CD4-positive, alpha-beta T cell treated with Interleukin-15 for 4 hours (primary cell): Measurements from ENCODE around the gene RINL.
"Not testable (repeated sequence)": the region's sequence is repeated elsewhere in the genome, so short reads cannot be mapped to it uniquely, and the experiment has no call there.

Experiments used
- DNase-seq: peaks from one replicate; pipeline ENCODE4 v3.0.0-alpha.2; 2020; ENCODE audit warnings: low spot score

RINL gene

DNA sequence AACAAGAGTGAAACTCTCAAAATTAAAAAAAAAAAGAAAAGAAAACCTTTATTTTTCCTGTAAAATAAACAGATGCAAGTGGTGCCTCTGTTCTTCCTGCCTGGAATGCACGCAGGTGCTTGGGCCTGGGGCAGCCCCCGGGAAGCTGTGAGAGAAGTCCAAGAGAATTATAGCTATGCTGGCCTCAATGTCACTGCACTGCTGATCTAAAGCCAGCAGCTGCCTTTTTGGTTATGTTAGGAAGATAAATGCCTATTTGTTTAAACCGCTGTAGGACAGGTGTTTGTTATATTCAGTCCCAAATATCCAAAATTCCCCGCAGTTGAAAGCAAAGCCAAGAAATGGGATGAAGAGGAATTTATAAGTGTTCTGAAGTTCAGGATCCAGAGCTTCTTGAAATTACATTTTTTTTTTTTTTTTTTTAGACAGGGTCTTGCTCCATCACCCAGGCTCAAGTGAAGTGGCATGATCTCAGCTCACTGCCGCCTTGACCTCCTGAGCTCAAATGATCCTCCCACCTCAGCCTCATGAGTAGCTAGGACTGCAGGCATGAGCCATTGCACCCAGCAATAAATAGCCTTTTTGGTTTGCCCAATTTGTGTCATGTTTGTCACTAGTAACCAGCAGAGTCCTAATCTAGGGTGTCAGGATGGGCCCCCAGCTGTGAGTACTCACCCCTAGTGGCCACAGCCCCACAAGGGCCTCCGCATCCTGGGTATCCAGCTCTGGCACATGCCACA, 2.2 kb downstream of the RINL start:
- no peak for DNase-seq

DNA sequence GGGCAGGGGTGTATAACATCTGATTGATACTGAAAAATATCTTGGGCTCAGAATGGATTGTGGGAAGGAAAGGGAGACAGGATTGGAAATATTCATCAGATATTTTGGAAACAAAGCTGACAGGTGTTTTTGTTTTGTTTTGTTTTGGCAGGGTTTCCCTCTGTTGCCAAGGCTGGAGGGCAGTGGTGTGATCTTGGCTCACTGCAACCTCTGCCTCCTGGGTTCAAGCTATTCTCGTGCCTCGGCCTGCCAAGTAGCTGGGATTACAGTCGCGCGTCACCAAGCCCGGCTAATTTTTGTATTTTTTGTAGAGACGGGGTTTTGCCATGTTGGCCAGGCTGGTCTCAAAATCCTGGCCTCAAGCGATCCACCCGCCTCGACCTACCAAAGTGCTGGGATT, 4.7 kb downstream of the RINL start:
- not testable (repeated sequence) for DNase-seq

DNA sequence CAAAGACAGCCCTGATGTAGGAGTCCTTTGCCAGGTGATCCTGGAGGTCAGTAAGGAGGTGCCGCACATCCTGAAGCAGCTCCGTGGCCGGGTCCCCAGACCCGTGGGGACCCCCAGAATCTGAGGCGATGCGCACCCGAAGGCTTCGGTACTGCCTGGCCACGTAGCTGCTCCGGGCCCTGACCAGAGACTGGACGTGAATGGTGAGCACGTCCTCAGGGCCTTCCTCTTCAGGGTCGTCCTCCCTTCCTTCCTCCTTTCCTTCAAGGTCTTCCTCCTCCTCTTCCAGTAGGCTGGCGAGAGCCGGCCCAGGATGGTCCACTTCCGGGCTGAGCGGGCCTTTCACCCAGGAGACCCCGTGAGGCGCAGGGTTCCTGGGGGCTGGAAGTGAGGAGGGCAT, 7.5 kb downstream of the RINL start:
- no peak for DNase-seq

DNA sequence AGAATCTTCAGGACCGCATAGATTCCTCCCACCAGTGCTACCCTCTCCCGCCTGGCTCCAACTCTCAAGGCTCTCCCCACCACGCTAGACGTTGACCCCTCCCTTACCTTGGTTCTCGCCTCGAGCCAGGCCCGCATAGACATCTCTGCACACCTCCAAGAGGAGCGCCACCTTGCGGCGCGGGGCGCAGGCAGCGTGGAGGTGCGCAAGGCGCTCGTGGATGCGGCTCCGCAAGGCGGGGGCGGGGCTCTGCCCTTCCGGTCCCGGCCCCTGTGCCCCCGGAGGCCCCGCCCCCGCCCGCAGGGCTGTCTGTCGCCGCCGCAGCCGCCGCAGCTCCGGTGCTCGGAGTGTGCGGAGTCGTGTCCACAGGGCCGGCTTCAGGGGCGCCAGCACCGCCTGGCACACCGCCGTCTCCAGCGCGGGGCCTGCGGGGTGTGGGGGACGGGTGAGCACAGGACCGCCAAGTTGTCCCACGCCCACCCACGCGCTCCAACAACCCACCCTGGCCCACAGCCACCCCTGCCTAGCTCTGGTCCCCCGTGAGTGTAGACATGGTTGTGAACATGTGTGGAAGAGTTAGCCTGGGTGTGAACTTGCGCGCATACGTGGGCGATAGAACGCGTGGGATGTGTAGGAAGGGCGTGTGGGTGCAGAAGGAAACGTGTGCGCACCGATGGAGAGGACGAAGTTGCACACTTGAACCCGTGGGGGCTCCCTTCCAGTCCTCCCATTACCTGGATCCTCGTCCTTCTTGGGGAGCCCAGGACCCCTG, 8.1 kb downstream of the RINL start:
- peak; percentile 96 for DNase-seq

DNA sequence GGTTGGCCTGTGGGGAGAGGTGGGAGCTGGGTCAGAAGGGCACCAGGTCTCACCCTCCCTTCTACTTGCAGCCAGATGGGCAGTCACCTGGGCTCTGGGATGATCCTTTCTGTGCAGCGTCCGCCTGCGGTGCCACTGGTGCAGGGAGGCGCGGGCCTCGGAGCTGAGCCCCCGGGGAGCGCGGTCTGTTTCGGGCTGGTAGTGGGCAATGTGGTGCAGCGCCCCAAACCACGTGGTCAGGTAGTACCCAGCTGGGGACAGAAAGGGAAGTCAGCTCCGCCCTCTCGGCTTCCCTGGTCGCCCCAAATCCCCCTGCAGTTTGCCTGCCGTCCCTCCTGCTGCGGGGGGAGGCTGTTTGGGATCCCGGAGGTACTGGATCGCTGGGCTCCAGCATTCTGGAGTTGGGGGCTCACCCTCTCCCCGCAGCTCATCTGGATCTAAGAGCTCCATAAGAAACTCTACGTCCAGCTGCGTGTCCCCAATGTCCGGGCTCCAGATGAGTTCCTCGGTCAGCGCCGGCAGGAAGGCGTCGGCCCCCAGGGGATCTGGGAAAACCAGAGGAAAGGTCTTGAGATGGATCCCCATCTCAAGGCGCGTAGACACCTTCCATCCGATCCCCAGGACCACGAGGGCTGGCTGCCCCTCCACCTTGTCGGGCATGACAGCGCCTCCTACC, 8.8 kb downstream of the RINL start:
- DNase-seq, result peak; percentile 17

DNA sequence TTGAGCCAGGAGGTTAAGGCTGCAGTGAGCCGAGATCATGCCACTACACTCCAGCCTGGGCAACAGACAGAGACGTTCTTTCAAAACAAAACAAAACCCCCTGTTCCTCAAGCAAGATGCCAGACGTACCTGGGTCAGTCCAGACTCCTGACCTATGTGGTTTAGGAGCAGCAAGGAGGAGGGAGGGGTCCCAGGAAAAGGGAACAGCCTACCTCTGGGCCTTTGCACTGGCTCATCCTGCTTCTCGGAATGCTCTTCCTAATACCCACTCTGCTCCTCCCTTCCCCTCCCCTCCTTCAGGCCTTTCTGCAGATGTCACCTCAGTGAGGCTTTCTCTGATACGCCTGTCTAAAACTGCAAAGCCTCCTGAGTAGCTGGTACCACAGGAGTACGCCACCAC, 9.5 kb downstream of the RINL start:
- no peak for DNase-seq

DNA sequence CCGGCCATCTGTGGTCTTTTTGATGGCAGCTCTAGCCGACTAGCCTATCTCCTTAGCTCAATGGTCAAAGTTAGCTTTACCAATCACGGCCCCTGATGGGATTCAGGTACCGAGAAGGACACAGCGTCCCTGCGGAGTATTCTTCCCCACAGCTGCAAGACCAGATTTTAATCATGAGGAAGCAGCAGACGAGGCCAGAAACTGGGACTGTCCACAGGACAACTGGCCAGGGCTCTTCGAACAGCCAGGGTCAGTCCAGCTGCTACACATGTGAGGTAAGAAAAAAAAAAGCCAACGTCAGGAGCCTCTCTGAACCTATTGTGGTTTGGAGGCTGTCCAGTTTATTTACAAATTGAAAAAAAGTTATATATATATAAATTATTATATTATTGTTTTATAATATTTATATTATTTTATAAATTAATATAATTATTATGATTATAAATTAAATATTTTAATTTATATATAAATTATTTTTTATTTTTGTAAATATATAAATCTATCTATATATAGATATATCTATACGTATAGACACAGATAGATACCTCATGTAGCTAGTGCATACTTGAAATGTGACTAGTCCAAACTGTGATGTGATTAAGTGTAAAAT, 10.8 kb downstream of the RINL start:
- DNase-seq, result no peak

DNA sequence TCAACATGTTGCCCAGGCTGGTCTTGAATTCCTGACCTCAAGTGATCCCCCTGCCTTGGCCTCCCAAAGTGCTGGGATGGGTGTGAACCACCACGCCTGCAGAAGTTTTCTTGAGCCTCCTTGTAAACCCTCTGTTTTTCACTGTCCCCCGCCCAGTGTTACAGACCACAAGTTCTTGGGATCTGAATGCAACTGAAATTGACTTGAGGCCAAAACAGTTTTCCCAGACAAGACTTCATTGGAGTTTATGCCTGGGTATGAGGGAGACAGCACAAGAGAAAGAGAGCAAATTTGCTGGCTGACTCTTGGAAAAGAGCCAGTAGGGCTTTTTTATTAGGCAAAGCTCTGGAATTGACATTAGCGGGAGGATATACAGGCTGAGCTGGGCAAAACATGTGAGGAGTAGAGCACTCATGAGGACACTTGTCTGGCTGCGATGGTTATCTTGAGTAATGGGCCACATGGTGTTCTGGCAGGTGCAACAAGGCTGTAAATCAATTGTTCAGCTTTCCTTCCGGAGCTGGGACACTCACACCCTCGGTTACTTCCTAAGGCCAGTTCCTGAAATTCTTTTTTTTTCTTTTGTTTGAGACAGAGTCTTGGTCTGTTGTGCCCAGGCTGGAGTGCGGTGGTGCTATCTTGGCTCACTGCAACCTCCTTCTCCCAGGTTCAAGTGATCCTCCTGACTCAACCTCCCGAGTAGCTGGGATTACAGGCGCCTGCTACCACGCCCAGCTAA, 15.6 kb downstream of the RINL start:
- no peak for DNase-seq

DNA sequence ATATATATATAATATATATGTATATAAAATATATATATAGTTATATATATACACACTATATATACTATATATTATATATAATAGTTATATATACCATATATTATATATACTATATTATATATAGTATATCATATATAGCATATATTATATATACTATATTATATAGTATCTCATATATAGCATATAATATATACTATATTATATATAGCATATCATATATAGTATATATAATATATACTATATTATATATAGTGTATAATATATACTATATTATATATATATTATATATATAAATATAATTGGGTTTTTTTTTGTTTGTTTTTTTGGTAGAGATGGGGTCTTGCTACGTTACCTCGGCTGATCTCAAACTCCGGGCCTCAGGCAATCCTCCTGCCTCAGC, 16.7 kb downstream of the RINL start:
- DNase-seq, result no peak

DNA sequence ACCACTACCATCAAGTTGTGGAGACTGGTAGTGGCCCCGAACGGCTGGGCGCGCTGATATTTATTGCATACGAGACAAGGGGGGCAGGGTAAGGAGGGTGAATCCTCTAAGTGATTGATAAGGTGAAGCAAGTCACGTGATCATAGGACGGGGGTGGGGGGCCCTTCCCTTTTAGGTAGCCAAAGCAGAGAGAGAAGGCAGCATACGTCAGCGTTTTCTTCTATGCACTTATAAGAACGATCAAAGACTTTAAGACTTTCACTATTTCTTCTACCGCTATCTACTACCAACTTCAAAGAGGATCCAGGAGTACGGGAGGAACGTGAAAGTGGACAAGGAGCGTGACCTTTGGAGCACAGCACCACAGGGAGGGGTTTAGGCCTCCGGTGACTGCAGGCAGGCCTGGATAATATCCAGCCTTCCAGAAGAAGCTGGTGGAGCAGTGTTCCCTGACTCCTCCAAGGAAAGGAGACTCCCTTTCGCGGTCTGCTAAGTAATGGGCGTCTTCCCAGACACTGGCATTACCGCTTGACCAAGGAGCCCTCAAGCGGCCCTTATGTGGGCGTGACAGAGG, 18.4 kb downstream of the RINL start:
- DNase-seq, result not testable (repeated sequence)

DNA sequence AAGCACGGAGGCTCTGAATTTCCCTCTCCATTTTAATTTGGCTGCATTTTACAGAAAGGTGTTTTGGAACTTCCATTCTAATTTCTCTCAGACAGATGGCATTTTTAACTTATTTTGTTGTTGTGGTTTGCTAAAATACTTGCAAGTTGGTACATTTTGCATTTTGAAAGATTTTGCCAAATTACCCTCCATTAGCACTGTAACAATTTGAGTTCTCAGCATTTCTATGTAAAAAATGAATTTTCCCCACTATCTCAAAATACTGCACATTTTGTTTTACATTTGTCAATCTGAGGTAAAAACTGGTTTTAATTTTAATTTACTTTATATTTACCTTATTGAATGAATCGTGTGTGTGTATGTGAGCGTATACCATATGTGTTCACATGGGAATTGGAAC, 21.3 kb downstream of the RINL start:
- no peak for DNase-seq

DNA sequence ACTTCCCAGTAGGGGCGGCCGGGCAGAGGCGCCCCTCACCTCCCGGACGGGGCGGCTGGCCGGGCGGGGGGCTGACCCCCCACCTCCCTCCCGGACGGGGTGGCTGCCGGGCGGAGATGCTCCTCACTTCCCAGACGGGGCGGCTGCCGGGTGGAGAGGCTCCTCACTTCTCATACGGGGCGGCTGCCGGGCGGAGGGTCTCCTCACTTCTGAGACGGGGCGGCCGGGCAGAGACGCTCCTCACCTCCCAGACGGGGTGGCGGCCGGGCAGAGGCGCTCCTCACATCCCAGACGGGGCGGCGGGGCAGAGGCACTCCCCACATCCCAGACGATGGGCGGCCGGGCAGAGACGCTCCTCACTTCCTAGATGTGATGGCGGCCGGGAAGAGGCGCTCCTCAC, 22.3 kb downstream of the RINL start:
- DNase-seq, result not testable (repeated sequence)

DNA sequence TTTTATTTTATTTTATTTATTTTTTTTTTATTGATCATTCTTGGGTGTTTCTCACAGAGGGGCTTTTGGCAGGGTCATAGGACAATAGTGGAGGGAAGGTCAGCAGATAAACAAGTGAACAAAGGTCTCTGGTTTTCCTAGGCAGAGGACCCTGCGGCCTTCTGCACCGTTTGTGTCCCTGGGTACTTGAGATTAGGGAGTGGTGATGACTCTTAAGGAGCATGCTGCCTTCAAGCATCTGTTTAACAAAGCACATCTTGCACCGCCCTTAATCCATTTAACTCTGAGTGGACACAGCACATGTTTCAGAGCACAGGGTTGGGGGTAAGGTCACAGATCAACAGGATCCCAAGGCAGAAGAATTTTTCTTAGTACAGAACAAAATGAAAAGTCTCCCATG, 23.1 kb downstream of the RINL start:
- DNase-seq, result not testable (repeated sequence)

DNA sequence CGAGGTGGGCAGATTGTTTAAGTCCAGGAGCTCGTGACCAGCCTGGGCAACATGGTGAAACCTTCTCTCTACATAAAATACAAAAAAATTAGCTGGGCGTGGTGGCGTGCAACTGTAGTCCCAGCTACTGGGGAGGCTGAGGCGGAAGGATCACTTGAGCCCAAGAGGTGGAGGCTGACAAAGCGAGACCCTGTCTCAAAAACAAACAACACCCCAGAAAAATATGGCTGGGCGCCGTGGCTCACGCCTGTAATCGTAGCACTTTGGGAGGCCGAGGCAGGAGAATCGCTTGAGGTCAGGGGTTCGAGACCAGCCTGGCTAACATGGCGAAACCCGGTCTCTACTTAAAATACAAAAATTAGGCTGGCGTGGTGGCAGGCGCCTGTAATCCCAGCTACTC, 24.9 kb downstream of the RINL start:
- DNase-seq, result no peak

DNA sequence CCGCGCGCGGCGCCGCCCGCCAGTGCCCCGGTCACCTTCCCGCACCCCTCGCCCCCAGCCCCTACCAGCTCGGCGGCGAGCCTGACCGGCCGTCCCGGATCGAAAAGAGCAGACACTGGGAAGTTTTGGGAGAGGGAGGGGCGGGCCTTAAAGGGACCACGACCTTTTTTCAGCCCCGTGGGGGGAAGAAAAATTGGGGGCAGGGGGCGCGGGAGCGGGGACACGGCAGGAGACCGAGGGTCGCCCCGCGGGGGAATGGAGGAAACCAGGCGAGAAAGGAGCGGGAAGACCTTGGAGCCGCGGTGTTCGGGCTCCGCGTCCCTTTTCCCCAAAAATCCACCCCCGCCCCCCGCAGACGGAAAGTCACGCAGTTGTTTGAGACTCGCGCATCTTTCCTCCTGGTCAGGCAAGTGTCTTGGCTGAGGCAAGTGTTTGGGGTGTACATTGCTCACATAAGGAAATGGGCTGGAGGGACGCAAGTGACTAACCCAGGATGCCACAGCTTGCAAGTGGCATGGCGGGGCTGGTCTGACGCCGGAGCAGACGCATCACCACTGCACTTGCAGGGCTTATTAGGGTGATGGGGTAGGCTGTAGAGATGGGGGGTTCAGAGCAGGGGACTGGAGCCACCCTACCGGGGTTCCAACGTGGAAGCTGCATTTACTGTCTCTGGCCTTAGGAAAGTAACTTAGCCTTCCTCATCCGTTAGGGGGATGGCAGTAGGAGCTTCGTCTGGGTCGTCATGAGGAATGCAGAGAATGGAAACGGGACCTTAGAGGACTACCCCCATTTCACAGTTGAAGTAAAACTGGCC, 25.6 kb downstream of the RINL start:
- peak; percentile 76 for DNase-seq

DNA sequence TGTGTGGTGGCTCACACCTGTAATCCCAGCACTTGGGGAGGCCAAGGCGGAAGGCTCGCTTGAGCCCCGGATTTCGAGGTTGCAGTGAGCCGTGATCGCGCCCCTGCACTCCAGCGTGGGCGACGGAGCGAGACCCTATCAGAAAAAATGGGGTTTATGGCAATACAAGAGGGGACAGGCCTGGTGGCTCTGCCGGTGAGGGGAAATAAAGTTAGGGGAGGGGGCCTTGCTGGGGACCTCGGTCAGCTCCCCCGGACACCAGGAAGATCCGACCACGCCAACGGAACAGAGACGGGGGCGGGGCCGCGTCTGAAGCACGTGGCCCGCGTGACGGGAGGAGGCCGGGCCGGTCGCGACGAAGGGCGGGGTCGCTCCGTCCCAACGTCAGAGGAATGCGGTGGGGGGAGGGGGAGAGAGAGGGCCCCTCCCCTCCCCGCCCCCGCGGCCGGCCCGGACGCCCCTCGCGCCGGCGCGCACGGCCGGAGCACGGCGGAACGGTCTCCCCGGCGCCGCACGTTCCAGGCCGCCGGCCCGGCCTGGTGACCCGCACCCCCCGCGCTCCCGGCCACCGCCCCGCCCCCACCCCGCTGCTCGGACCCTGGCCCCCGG, 26.3 kb downstream of the RINL start:
- DNase-seq, result peak; percentile 89

DNA sequence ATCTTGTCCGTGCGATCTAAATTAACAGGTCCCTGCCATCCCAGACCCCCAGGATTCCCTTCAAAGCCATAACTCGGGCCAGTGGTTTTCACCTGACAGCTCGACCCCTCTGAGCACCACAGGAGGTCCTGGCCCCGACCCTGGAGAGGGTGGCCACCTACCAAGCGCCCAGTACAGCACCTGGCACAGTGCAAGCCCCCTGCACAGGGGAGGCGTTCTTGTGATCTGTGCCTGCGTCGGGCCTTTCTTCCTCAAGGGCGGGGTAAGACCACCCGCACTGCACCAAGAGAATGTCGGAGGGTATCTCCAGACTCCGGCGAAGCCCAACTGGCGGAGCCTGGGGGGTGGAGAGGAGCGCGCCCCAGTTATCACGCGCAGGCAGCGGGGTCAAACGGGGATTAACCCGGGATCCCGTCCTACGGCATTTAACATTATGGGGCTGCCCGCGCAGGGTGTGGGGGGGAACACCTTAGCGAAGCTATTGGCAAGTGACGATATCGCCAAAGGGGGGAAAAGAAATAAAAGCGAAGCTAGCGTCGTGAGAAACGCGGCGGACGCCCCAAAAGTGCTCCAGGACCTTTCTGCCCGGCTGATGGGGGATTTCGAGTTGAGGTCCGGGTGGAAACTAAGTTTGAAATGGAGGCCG, 27.0 kb downstream of the RINL start:
- DNase-seq, result no peak

DNA sequence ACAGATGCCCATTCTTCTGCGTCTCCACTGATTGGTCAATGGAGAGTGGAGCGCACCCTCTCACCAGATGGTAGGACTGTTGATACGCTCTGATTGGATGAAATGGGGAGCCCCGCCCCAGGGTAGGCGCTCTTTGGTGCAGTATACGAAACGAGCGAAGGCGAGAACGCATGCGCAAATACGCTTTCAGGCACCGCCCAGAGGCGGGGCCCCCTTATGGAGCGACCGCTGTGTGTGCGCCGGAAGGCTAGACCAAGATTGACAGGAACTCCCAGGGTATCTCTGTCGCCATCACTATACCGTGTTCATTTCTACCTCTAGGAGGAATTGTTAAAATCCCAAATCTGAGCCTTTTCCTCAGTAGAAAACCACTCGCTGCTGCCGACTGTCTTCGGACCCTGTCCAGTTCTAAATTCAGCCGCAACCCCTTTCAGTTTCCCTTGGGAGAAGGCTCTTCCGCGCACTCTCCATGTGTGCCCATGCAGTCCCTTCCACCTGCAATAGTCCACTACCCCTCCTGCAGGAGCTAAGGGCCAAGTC, 27.6 kb downstream of the RINL start:
- DNase-seq, result no peak

DNA sequence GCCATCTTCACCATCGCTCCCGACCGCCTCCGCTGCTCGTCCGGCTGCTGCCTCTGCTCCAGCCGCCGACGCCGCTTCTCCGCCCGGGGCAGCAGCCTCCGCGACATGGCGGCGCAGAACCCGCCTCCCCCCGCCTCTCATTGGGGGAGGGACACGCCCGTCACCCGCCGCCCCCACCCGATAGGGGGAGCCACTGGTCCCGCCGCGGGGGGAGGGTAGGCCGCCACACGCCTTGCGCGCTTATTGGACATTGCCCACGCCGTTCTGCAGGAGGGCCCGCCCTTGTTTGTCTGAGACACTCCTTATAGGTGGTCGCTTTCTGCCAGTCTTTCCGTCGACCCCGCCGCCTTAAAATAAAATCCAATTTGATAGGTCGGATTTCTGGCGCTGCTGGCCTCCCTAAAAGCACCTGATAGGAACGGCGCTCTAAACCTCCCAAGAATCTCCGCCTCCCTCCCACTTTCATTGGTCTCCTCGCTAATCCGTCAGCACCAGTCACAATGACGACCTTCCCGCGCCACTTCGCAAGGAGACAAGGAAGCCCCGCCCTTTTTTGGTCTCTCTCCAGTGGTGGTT, 28.1 kb downstream of the RINL start, which contains the start of gene HNRNPL:
TSS of gene HNRNPL (minus strand) at position 127 of the 576 bp plus-strand sequence. CDS start at position 107, 20 bp downstream.
- peak; percentile 100 for DNase-seq
